Measurements from ENCODE around the gene DLG5. TPM values are rescaled to one million over a fixed set of nuclear protein-coding genes. Genes with fewer than 3 reads are reported as not detected.

The DLG5 gene
- total and polyA plus RNA-seq, 2 donors (not counting 1 experiment from before 2014, with no cell fraction given), result 0.51 to 0.54 TPM

- Mint-ChIP-seq H3K27me3 (no peaks in the 10 kb centered on the region), H3K4me1 (no peaks in the 10 kb centered on the region), H3K9me3 (ENCODE audit: insufficient read depth) (no peaks in the 10 kb centered on the region), H3K27ac (no peak overlapping the region), H3K4me3 (no peak overlapping the region)
- Histone ChIP-seq H3K36me3 (replicated peaks in 1 of 2; ENCODE audit: control extremely low read depth in 1 of 2, control insufficient read depth in 1 of 2, extremely low read depth in 1 of 2, insufficient read depth in 2 of 2, low read length in 1 of 2) (no peaks in the 10 kb centered on the region), H3K9ac (ENCODE audit: low read length) (no peak overlapping the region), H2AFZ (ENCODE audit: insufficient read depth, low read depth, low read length, poor library complexity, severe bottlenecking) (no peak overlapping the region), H3K79me2 (ENCODE audit: control insufficient read depth, insufficient read depth, low read length) (no peaks in the 10 kb centered on the region), H3K4me1 (ENCODE audit: control insufficient read depth in 2 of 2, insufficient read depth in 2 of 2, low read length in 2 of 2) (no peaks in the 10 kb centered on the region), H3K9me3 (ENCODE audit: control extremely low read depth in 1 of 3, control insufficient read depth in 2 of 3, insufficient read depth in 1 of 3, low read length in 2 of 3) (no peaks in the 10 kb centered on the region), H3K4me3 (ENCODE audit: control extremely low read depth in 1 of 5, extremely low read depth in 1 of 5, insufficient read depth in 1 of 5, low read depth in 2 of 5, low read length in 4 of 5) (no peak overlapping the region), H3K27me3 (replicated peaks in 1 of 4; ENCODE audit: control extremely low read depth in 1 of 4, control insufficient read depth in 3 of 4, insufficient read depth in 4 of 4, low read length in 3 of 4) (no peaks in the 10 kb centered on the region), H3K4me2 (replicated peaks; ENCODE audit: low read depth, low read length, poor library complexity, severe bottlenecking) (no peak overlapping the region), H4K20me1 (ENCODE audit: control insufficient read depth, insufficient read depth, low read length, poor library complexity, severe bottlenecking) (no peaks in the 10 kb centered on the region), H3K27ac (ENCODE audit: low read length in 2 of 2) (no peak overlapping the region)
- ATAC-seq (ENCODE audit: low read depth) (no peak), DNase-seq (no peak)
- POLR2A ChIA-PET, result no interaction called here
- 94% methylated on average over 21 of the region's 23 CpGs for WGBS (ENCODE audit: insufficient coverage)
- CTCF ChIA-PET, result no interaction called here
- no peak for TF ChIP-seq EZH2 (IDR thresholded peaks at IDR 0.05; ENCODE audit: borderline replicate concordance, insufficient read depth, low read depth, low read length, poor library complexity, severe bottlenecking)
- TF ChIP-seq CTCF (IDR thresholded peaks at IDR 0.05), result no peak
- intact Hi-C loops (cut with micrococcal nuclease), result no loop called here
These were observed 114.6 kb downstream of the DLG5 start for GRCh38 chr10:77811831-77812430.

GRCh38 chr10:77810446-77811335, 115.9 kb downstream of the DLG5 start:
- 91% methylated on average over 20 of the region's 23 CpGs for WGBS (ENCODE audit: insufficient coverage)

More at GRCh38 chr10:77810446-77811335, 115.9 kb downstream of the DLG5 start:
- no peaks in the 10 kb centered on the region for H3K4me1 Mint-ChIP-seq
- ATAC-seq (ENCODE audit: low read depth) (no peak), DNase-seq (no peak)
- H4K20me1 ChIP-seq (ENCODE audit: control insufficient read depth, insufficient read depth, low read length, poor library complexity, severe bottlenecking), result no peaks in the 10 kb centered on the region
- no peak overlapping the region for H3K9ac ChIP-seq (ENCODE audit: low read length)
- POLR2A ChIA-PET, result no interaction called here
- no peaks in the 10 kb centered on the region for H3K4me1 ChIP-seq (ENCODE audit: control insufficient read depth in 2 of 2, insufficient read depth in 2 of 2, low read length in 2 of 2)
- H3K27ac ChIP-seq (ENCODE audit: low read length in 2 of 2), result no peak overlapping the region
- H3K4me2 ChIP-seq (replicated peaks; ENCODE audit: low read depth, low read length, poor library complexity, severe bottlenecking), result no peak overlapping the region
- H3K9me3 Mint-ChIP-seq (ENCODE audit: insufficient read depth), result no peaks in the 10 kb centered on the region
- TF ChIP-seq CTCF (IDR thresholded peaks at IDR 0.05), result no peak
- no peak for TF ChIP-seq EZH2 (IDR thresholded peaks at IDR 0.05; ENCODE audit: borderline replicate concordance, insufficient read depth, low read depth, low read length, poor library complexity, severe bottlenecking)
- H3K4me3 ChIP-seq (ENCODE audit: control extremely low read depth in 1 of 5, extremely low read depth in 1 of 5, insufficient read depth in 1 of 5, low read depth in 2 of 5, low read length in 4 of 5), result no peak overlapping the region
- no peak overlapping the region for H3K27ac Mint-ChIP-seq
- no peaks in the 10 kb centered on the region for H3K27me3 Mint-ChIP-seq
- CTCF ChIA-PET, result no interaction called here
- no peaks in the 10 kb centered on the region for H3K27me3 ChIP-seq (replicated peaks in 1 of 4; ENCODE audit: control extremely low read depth in 1 of 4, control insufficient read depth in 3 of 4, insufficient read depth in 4 of 4, low read length in 3 of 4)
- H3K4me3 Mint-ChIP-seq, result no peak overlapping the region
- no peaks in the 10 kb centered on the region for H3K9me3 ChIP-seq (ENCODE audit: control extremely low read depth in 1 of 3, control insufficient read depth in 2 of 3, insufficient read depth in 1 of 3, low read length in 2 of 3)
- H3K79me2 ChIP-seq (ENCODE audit: control insufficient read depth, insufficient read depth, low read length), result no peaks in the 10 kb centered on the region
- intact Hi-C loops (cut with micrococcal nuclease), result no loop called here
- no peak overlapping the region for H2AFZ ChIP-seq (ENCODE audit: insufficient read depth, low read depth, low read length, poor library complexity, severe bottlenecking)
- no peaks in the 10 kb centered on the region for H3K36me3 ChIP-seq (replicated peaks in 1 of 2; ENCODE audit: control extremely low read depth in 1 of 2, control insufficient read depth in 1 of 2, extremely low read depth in 1 of 2, insufficient read depth in 2 of 2, low read length in 1 of 2)
